HepG2 (cell line): ENCODE measurements around the gene WFDC1.

Source experiments
- BCL6 ChIP-seq: IDR thresholded peaks from 2 replicates; pipeline ENCODE4 v1.6.1; 2016; ENCODE audit warnings: missing genetic modification reagents, missing compliant biosample characterization
- BHLHE40 ChIP-seq: IDR thresholded peaks from 2 replicates; pipeline ENCODE4 v1.6.1; 2011; ENCODE audit warnings: low read length, improper control_type of control experiment
- CTCF ChIP-seq: sonication (generic); formaldehyde crosslinking; IDR thresholded peaks from 2 replicates; pipeline ENCODE4 v1.5.0; 2020; ENCODE audit warnings: mild to moderate bottlenecking, missing genetic modification reagents, moderate library complexity
- HNRNPUL1 ChIP-seq: fragments of 200-400 bp; formaldehyde crosslinking; IDR thresholded peaks from 2 replicates; pipeline ENCODE4 v1.6.1; 2017; ENCODE audit warnings: low read depth, mild to moderate bottlenecking, low read length, moderate library complexity
- PHF8 ChIP-seq: sonication (generic); formaldehyde crosslinking; IDR thresholded peaks from 2 replicates; pipeline ENCODE4 v1.5.0; 2020; ENCODE audit warnings: missing genetic modification reagents
- RBAK ChIP-seq: sonication (generic); formaldehyde crosslinking; IDR thresholded peaks from 2 replicates; pipeline ENCODE4 v1.5.1; 2020; ENCODE audit warnings: mild to moderate bottlenecking, missing genetic modification reagents
- TCF7 ChIP-seq: sonication (generic); IDR thresholded peaks from 2 replicates; pipeline ENCODE4 v1.6.1; 2016; ENCODE audit warnings: antibody characterized with exemption, low read depth
- ZNF343 ChIP-seq: sonication (generic); formaldehyde crosslinking; IDR thresholded peaks from 2 replicates; pipeline ENCODE4 v1.4.0; 2020; ENCODE audit warnings: mild to moderate bottlenecking, missing genetic modification reagents
- TF ChIP-seq, protein P1 (sequence below): sonication (generic); formaldehyde crosslinking; IDR thresholded peaks from 2 replicates; pipeline ENCODE4 v1.5.1; 2020; ENCODE audit warnings: mild to moderate bottlenecking, missing genetic modification reagents, moderate library complexity
- TF ChIP-seq, protein P2 (sequence below), 2 experiments: IDR thresholded peaks; 2 replicates each; pipeline ENCODE4 v1.6.1; 2011 to 2012; ENCODE audit warnings: low read length in 2 of 2, borderline replicate concordance in 1 of 2, low read depth in 1 of 2, mild to moderate bottlenecking in 1 of 2, moderate library complexity in 1 of 2
- TF ChIP-seq, protein P3 (sequence below): sonication (generic); formaldehyde crosslinking; IDR thresholded peaks from 2 replicates; pipeline ENCODE4 v1.4.0; 2020; ENCODE audit warnings: missing genetic modification reagents

DNA sequence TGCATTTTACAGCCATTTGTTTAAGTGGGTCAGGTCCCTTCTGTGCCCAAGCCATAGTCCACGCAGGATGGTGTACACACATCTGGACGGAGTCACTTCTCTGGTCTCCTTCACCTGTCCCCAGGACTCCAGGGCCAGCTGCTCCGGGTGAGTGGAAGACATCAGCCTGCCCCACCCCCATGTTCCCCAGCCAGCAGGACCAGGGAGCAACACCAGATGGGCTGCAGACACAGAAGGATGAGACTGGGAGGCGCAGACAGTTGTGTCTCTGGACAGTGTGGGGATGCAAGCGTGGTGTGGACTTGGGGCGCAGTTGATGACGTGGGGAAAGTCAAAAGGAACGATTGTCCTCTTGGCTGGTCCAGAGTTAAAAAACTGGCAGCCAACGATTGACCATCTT lies 24.6 kb upstream of the WFDC1 start:
- TF ChIP-seq CTCF (CRISPR knock-in tag) (no peak), RBAK (CRISPR knock-in tag) (no peak), ZNF343 (CRISPR knock-in tag) (no peak), BHLHE40 (no peak), TCF7 (no peak), PHF8 (no peak), BCL6 (CRISPR knock-in tag) (no peak), HNRNPUL1 (no peak)
- TF ChIP-seq, protein P1, sequence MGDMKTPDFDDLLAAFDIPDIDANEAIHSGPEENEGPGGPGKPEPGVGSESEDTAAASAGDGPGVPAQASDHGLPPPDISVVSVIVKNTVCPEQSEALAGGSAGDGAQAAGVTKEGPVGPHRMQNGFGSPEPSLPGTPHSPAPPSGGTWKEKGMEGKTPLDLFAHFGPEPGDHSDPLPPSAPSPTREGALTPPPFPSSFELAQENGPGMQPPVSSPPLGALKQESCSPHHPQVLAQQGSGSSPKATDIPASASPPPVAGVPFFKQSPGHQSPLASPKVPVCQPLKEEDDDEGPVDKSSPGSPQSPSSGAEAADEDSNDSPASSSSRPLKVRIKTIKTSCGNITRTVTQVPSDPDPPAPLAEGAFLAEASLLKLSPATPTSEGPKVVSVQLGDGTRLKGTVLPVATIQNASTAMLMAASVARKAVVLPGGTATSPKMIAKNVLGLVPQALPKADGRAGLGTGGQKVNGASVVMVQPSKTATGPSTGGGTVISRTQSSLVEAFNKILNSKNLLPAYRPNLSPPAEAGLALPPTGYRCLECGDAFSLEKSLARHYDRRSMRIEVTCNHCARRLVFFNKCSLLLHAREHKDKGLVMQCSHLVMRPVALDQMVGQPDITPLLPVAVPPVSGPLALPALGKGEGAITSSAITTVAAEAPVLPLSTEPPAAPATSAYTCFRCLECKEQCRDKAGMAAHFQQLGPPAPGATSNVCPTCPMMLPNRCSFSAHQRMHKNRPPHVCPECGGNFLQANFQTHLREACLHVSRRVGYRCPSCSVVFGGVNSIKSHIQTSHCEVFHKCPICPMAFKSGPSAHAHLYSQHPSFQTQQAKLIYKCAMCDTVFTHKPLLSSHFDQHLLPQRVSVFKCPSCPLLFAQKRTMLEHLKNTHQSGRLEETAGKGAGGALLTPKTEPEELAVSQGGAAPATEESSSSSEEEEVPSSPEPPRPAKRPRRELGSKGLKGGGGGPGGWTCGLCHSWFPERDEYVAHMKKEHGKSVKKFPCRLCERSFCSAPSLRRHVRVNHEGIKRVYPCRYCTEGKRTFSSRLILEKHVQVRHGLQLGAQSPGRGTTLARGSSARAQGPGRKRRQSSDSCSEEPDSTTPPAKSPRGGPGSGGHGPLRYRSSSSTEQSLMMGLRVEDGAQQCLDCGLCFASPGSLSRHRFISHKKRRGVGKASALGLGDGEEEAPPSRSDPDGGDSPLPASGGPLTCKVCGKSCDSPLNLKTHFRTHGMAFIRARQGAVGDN (CRISPR knock-in tag), result no peak
- TF ChIP-seq, protein P2, sequence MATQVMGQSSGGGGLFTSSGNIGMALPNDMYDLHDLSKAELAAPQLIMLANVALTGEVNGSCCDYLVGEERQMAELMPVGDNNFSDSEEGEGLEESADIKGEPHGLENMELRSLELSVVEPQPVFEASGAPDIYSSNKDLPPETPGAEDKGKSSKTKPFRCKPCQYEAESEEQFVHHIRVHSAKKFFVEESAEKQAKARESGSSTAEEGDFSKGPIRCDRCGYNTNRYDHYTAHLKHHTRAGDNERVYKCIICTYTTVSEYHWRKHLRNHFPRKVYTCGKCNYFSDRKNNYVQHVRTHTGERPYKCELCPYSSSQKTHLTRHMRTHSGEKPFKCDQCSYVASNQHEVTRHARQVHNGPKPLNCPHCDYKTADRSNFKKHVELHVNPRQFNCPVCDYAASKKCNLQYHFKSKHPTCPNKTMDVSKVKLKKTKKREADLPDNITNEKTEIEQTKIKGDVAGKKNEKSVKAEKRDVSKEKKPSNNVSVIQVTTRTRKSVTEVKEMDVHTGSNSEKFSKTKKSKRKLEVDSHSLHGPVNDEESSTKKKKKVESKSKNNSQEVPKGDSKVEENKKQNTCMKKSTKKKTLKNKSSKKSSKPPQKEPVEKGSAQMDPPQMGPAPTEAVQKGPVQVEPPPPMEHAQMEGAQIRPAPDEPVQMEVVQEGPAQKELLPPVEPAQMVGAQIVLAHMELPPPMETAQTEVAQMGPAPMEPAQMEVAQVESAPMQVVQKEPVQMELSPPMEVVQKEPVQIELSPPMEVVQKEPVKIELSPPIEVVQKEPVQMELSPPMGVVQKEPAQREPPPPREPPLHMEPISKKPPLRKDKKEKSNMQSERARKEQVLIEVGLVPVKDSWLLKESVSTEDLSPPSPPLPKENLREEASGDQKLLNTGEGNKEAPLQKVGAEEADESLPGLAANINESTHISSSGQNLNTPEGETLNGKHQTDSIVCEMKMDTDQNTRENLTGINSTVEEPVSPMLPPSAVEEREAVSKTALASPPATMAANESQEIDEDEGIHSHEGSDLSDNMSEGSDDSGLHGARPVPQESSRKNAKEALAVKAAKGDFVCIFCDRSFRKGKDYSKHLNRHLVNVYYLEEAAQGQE (IDR thresholded peaks at IDR 0.05; ENCODE audit: borderline replicate concordance in 1 of 2, low read depth in 1 of 2, low read length in 2 of 2), result no peak
- TF ChIP-seq, protein P3, sequence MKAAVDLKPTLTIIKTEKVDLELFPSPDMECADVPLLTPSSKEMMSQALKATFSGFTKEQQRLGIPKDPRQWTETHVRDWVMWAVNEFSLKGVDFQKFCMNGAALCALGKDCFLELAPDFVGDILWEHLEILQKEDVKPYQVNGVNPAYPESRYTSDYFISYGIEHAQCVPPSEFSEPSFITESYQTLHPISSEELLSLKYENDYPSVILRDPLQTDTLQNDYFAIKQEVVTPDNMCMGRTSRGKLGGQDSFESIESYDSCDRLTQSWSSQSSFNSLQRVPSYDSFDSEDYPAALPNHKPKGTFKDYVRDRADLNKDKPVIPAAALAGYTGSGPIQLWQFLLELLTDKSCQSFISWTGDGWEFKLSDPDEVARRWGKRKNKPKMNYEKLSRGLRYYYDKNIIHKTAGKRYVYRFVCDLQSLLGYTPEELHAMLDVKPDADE (CRISPR knock-in tag), result no peak
